Right lobe of liver (tissue), 6 donors: ENCODE results near the gene PATL1. TPM values are rescaled to one million over a fixed set of nuclear protein-coding genes. Genes with fewer than 3 reads are reported as not detected.

Source experiments
- ATAC-seq, 4 donors: fragments of 200-7000 bp; cut with Tn5 transposase; one replicate each; pipeline ENCODE4 v1.9.1; 2020; ENCODE audit warnings: mild to moderate bottlenecking in 4 of 4, moderate library complexity in 4 of 4
- DNase-seq, 3 donors: peaks; one replicate each; pipeline ENCODE4 v3.0.0-alpha.2; 2020
- H3K27ac ChIP-seq, 3 donors: fragments of 200-600 bp; one replicate each; pipeline ENCODE4 v1.8.0; 2022
- H3K27me3 ChIP-seq, 2 donors: fragments of 200-600 bp; one replicate each; pipeline ENCODE4 v1.8.0; 2022
- H3K36me3 ChIP-seq, 4 donors: fragments of 200-600 bp; sonication (generic) in 1 of 4; one replicate each; pipeline versions ENCODE4 v1.5.1 to v1.8.0; 2017 to 2022; ENCODE audit warnings: control low read depth in 1 of 4
- H3K4me1 ChIP-seq, 4 donors: fragments of 200-600 bp; sonication (generic) in 1 of 4; one replicate each; pipeline versions ENCODE4 v1.5.1 to v1.8.0; 2017 to 2022; ENCODE audit warnings: control low read depth in 1 of 4
- H3K4me3 ChIP-seq, 3 donors: fragments of 200-600 bp; one replicate each; pipeline ENCODE4 v1.8.0; 2022
- H3K9me3 ChIP-seq, 4 donors: fragments of 200-600 bp; sonication (generic) in 1 of 4; one replicate each; pipeline versions ENCODE4 v1.5.1 to v1.8.0; 2017 to 2022; ENCODE audit warnings: control low read depth in 1 of 4
- POLR2A ChIP-seq: fragments of 450-650 bp; IDR thresholded peaks from one replicate; pipeline ENCODE4 v1.6.1; 2017; ENCODE audit warnings: antibody characterized with exemption, mild to moderate bottlenecking
- WGBS: methylation state at CpG from one replicate; pipeline ENCODE4 v1.1.6; 2018; ENCODE audit warnings: low coverage, low lambda C conversion rate; ENCODE audit not compliant: insufficient coverage; ENCODE audit errors: missing lambda C conversion rate; 5-methylcytosine and 5-hydroxymethylcytosine counted together
- intact Hi-C, 2 donors: fragments of 100-400 bp; cut with DNase I; formaldehyde crosslinking; loops; one replicate each; pipeline versions ENCODE4 v1.11.2 to v1.14.1; 2022
- total RNA-seq, 6 experiments: library from RNA; depleted of rRNA in 2 of 6; stranded (reverse); fragments of >200 nt in 2 of 6; fragmentation: NEBNext Ultra II Directional in 3 of 6; extraction: Animal tissue kit (Norgen Biotek cat#: 25700) in 3 of 6; gene quantifications; one replicate each; pipeline versions ENCODE4 v1.1.0 to v1.2.4, GENCODE V29; 2016 to 2023
- TF ChIP-seq, protein P1 (sequence below), 4 donors: fragments of 200-600 bp in 3 of 4; fragments of 450-650 bp in 1 of 4; IDR thresholded peaks; one replicate each; pipeline versions ENCODE4 v1.5.1 to v1.8.0; 2016 to 2022; ENCODE audit warnings: antibody characterized with exemption in 4 of 4, mild to moderate bottlenecking in 2 of 4
- donor health status: DM: no; HTN: yes; CAD: no.
- donor health status: DM: no; HTN: no; CAD: no.
- donor health status: DM: no; HTN: no; CAD: no.
- donor health status: DM: no; HTN: yes; CAD: no.
- donor health status: DM: no; HTN: yes; CAD: no.

The PATL1 gene
- total RNA-seq, 6 experiments from 2014 or later = 13.8 to 27.6 (median 21.1) TPM

DNA sequence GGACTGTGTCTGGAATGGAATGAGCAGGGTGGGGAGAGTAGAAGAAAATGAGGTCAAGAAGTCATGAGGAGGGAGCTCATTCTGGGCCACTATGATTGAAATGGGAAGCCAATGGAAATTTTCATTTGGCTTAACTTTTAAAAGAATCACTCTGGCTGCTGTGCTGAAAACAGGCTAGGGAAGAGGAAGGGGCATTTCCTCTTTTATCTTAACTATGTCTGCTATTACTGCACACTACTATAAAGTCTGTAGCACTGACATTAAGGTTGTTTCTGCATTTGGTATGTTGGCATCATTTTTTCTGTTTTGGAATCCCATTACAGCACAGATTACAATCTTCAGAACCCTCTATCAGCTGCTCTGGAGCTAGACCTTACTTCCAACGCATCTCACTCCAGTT is 8.2 kb downstream of the PATL1 start:
- no peaks in the 10 kb centered on the region for H3K27me3 ChIP-seq
- no peak overlapping the region for H3K27ac ChIP-seq
- H3K36me3 ChIP-seq = peaks cover 14 to 91% (median 30%) of the 10 kb centered on the region in 4 donors
- ATAC-seq (peak in 3 of 4 donors; percentile 35 to 51 (median 45)), DNase-seq (no peak)
- no peaks in the 10 kb centered on the region for H3K4me1 ChIP-seq
- no peaks in the 10 kb centered on the region for H3K9me3 ChIP-seq
- intact Hi-C loops = loop anchor here in 1 of 2 donors (10.0 kb wide), 1 partner anchor 46 kb away; the partner anchor contains the start of gene OSBP
- WGBS = 73% methylated on average over 1 of the region's 1 CpG
- TF ChIP-seq, protein P1, sequence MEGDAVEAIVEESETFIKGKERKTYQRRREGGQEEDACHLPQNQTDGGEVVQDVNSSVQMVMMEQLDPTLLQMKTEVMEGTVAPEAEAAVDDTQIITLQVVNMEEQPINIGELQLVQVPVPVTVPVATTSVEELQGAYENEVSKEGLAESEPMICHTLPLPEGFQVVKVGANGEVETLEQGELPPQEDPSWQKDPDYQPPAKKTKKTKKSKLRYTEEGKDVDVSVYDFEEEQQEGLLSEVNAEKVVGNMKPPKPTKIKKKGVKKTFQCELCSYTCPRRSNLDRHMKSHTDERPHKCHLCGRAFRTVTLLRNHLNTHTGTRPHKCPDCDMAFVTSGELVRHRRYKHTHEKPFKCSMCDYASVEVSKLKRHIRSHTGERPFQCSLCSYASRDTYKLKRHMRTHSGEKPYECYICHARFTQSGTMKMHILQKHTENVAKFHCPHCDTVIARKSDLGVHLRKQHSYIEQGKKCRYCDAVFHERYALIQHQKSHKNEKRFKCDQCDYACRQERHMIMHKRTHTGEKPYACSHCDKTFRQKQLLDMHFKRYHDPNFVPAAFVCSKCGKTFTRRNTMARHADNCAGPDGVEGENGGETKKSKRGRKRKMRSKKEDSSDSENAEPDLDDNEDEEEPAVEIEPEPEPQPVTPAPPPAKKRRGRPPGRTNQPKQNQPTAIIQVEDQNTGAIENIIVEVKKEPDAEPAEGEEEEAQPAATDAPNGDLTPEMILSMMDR (IDR thresholded peaks at IDR 0.05) = no peak
- no peak for TF ChIP-seq POLR2A
- H3K4me3 ChIP-seq = no peak overlapping the region

DNA sequence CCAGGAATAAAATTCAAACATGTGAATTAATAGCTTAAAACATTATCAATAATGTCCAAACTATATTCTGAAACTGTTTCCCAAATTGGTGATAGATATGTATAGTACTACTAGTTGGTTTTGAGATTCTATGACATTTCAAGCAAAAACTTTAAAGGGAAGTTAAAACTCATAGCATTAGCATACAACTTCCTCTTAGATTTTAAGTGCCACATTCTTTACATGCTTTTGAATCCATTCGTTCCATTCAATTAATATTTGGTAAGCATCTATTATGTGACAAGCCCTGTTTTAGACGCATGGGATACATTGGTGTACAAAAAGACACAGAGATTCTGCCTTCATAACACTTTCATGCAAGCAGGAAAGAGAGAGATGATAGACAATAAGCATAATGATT is 8.9 kb downstream of the PATL1 start:
- H3K9me3 ChIP-seq = no peaks in the 10 kb centered on the region
- H3K4me3 ChIP-seq = no peak overlapping the region
- intact Hi-C loops = loop anchor here in 1 of 2 donors (10.0 kb wide), 1 partner anchor 45 kb away; the partner anchor contains the start of gene OSBP
- no peaks in the 10 kb centered on the region for H3K4me1 ChIP-seq
- peaks cover 14 to 91% (median 34%) of the 10 kb centered on the region in 4 donors for H3K36me3 ChIP-seq
- WGBS = 75% methylated on average over 2 of the region's 2 CpGs
- no peak for TF ChIP-seq POLR2A
- TF ChIP-seq, protein P1 (IDR thresholded peaks at IDR 0.05) = no peak
- ATAC-seq (no peak), DNase-seq (no peak)
- H3K27me3 ChIP-seq = no peaks in the 10 kb centered on the region
- no peak overlapping the region for H3K27ac ChIP-seq

DNA sequence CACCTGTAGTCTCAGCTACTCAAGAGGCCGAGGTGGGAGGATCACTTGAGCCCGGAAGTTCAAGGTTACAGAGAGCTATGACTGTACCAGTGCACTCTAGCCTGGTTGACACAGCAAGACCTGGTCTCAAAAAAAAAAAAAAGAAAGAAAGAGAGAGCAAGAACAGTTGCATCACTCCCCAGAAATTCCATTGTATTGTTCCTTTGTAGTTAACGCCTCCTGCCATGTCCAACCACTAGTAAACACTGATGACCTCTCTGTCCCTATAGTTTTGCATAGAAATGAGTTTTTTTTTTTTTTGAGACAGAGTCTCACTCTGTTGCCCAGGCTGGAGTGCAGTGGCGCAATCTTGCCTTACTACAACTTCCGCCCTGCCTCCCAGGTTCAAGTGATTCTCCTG is 10.8 kb downstream of the PATL1 start:
- peaks cover 25 to 91% (median 49%) of the 10 kb centered on the region in 4 donors for H3K36me3 ChIP-seq
- intact Hi-C loops = no loop called here
- WGBS = 96% methylated on average over 5 of the region's 5 CpGs

DNA sequence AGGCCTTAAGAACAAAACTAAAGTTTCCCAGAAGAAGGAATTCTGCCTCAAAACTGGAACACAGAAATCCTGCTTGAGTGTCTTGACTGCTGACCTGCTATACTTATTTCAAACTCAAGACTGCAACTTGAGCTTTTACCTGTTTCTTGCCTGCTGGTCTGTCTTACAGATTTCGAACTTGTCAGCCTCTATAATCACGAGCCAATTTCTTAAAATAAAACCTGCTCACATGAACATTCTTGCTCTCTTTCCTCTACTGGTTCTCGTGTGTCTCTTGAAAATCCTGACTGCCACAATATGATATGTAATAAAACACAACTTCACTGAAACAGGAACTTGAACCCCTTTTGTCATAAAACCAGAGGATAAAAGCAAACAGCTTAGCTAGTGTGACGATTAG is 13.9 kb downstream of the PATL1 start:
- TF ChIP-seq, protein P1 (IDR thresholded peaks at IDR 0.05) = no peak
- no peak for TF ChIP-seq POLR2A
- intact Hi-C loops = no loop called here
- Histone ChIP-seq H3K36me3 (peaks cover 25 to 100% (median 63%) of the 10 kb centered on the region in 4 donors), H3K4me1 (peaks cover 0 to 10% (median 0%) of the 10 kb centered on the region in 4 donors), H3K4me3 (no peak overlapping the region), H3K9me3 (no peaks in the 10 kb centered on the region), H3K27me3 (no peaks in the 10 kb centered on the region), H3K27ac (no peak overlapping the region)
- WGBS = 83% methylated on average over 4 of the region's 4 CpGs
- DNase-seq (no peak), ATAC-seq (no peak)

More for the DNA sequence above, 10.8 kb downstream of the PATL1 start:
- no peak overlapping the region for H3K4me3 ChIP-seq
- H3K9me3 ChIP-seq = no peaks in the 10 kb centered on the region
- ATAC-seq = no peak
- H3K27me3 ChIP-seq = no peaks in the 10 kb centered on the region
- no peaks in the 10 kb centered on the region for H3K4me1 ChIP-seq
- no peak for DNase-seq
- no peak for TF ChIP-seq POLR2A
- TF ChIP-seq, protein P1 (IDR thresholded peaks at IDR 0.05) = no peak
- H3K27ac ChIP-seq = no peak overlapping the region
